Renal cortical epithelial cell (primary cell): ENCODE measurements around the gene STX18. TPM values are rescaled to one million over a fixed set of nuclear protein-coding genes. Genes with fewer than 3 reads are reported as not detected.
A peak's percentile ranks its signal among the peaks of the same experiment; 100 is the strongest.

ENCODE experiments used
- DNase-seq: peaks from one replicate; pipeline ENCODE4 v3.0.0-alpha.2; 2011; ENCODE audit warnings: low read depth
- total RNA-seq: library from RNA; depleted of rRNA; stranded (reverse); fragments of >200 nt; gene quantifications from 2 replicates; pipeline ENCODE4 v1.2.3, GENCODE V29; 2014

STX18 gene
- total RNA-seq, 1 donor from 2014 or later, result 31.9 TPM

- no peak for DNase-seq
Measured at GRCh38 chr4:4386296-4386735, 155.5 kb downstream of the STX18 start.

- no peak for DNase-seq
Measured at GRCh38 chr4:4385729-4386295, 156.0 kb downstream of the STX18 start.

GRCh38 chr4:4384837-4385236, 157.0 kb downstream of the STX18 start:
- DNase-seq, result peak; percentile 18

- no peak for DNase-seq
Measured at GRCh38 chr4:4383085-4383484, 158.8 kb downstream of the STX18 start.

- no peak for DNase-seq
Measured at GRCh38 chr4:4379540-4380087, 162.2 kb downstream of the STX18 start.

GRCh38 chr4:4377732-4378460, 164.0 kb downstream of the STX18 start:
- DNase-seq, result no peak

GRCh38 chr4:4377191-4377590, 164.7 kb downstream of the STX18 start:
- DNase-seq, result no peak

GRCh38 chr4:4376074-4376473, 165.8 kb downstream of the STX18 start:
- no peak for DNase-seq

- no peak for DNase-seq
Measured at GRCh38 chr4:4374388-4375098, 167.3 kb downstream of the STX18 start.

Other genes starting within 250 kb of the STX18 start
- 0.69 and 1.0 TPM in 2 replicates for gene NSG1, start 154.9 kb downstream of the STX18 start, total RNA-seq